ENCODE data around the gene FUZ. TPM values are rescaled to one million over a fixed set of nuclear protein-coding genes. Genes with fewer than 3 reads are reported as not detected.
A peak's percentile ranks its signal among the peaks of the same experiment; 100 is the strongest.

FUZ gene
- total and polyA plus RNA-seq, 12 donors = 7.6 to 72.5 (median 45.7) TPM

GRCh38 chr19:49802836-49803528, 10.1 kb downstream of the FUZ start:
- 63 to 71% (median 68%) methylated on average over 22 to 24 of the region's 24 CpGs for WGBS, 4 donors
- Histone ChIP-seq H3K27me3 (no peaks in the 10 kb centered on the region), H3K9me3 (replicated peaks in 1 of 3) (no peaks in the 10 kb centered on the region), H3K4me1 (replicated peaks in 1 of 2) (peaks cover 12 to 16% of the 10 kb centered on the region in 2 donors), H3K4me3 (peak overlapping the region in 2 of 4 donors; percentile 3 to 67), H3K36me3 (replicated peaks in 1 of 2) (peaks cover 0 to 56% of the 10 kb centered on the region in 2 donors), H3K27ac (peak overlapping the region; percentile 76 to 97 (median 92))
- intact Hi-C loops (cut with DNase I) = loop anchor here in 1 of 2 donors (10.0 kb wide), 1 partner anchor 48 kb away; no protein-coding TSS in a partner anchor
- peak; percentile 64 to 75 (median 70) for DNase-seq
- peak in 1 of 2 donors; percentile 25 for TF ChIP-seq POLR2A (IDR thresholded peaks at IDR 0.05)
- TF ChIP-seq CTCF (IDR thresholded peaks at IDR 0.05) = no peak

- 14 to 36% (median 30%) methylated on average over 25 to 37 of the region's 38 CpGs for WGBS, 4 donors
- TF ChIP-seq CTCF (IDR thresholded peaks at IDR 0.05) (peak; percentile 19 to 67 (median 40)), POLR2A (IDR thresholded peaks at IDR 0.05) (peak in 1 of 2 donors; percentile 75)
Observed at GRCh38 chr19:49801966-49802661, 11.0 kb downstream of the FUZ start.

GRCh38 chr19:49801401-49801888, 11.6 kb downstream of the FUZ start:
- 38 to 61% (median 44%) methylated on average over 10 to 32 of the region's 32 CpGs for WGBS, 4 donors
- DNase-seq = peak; percentile 88 to 97 (median 92)
- Histone ChIP-seq H3K27me3 (no peaks in the 10 kb centered on the region), H3K4me1 (replicated peaks in 1 of 2) (peaks cover 12 to 16% of the 10 kb centered on the region in 2 donors), H3K4me3 (peak overlapping the region in 2 of 4 donors; percentile 34 to 67), H3K9me3 (replicated peaks in 1 of 3) (no peaks in the 10 kb centered on the region), H3K27ac (peak overlapping the region; percentile 76 to 97 (median 92)), H3K36me3 (replicated peaks in 1 of 2) (peaks cover 0 to 71% of the 10 kb centered on the region in 2 donors)
- intact Hi-C loops (cut with DNase I) = loop anchor here in 1 of 2 donors (10.0 kb wide), 1 partner anchor 47 kb away; no protein-coding TSS in a partner anchor
- no peak for TF ChIP-seq CTCF (IDR thresholded peaks at IDR 0.05)
- peak in 1 of 2 donors; percentile 77 for TF ChIP-seq POLR2A (IDR thresholded peaks at IDR 0.05)

More at GRCh38 chr19:49801966-49802661, 11.0 kb downstream of the FUZ start:
- DNase-seq = peak; percentile 93 to 98 (median 97)
- no peaks in the 10 kb centered on the region for H3K9me3 ChIP-seq (replicated peaks in 1 of 3)
- peak overlapping the region in 3 of 4 donors; percentile 25 to 67 (median 34) for H3K4me3 ChIP-seq
- peak overlapping the region; percentile 76 to 97 (median 92) for H3K27ac ChIP-seq
- H3K27me3 ChIP-seq = no peaks in the 10 kb centered on the region
- peaks cover 12 to 16% of the 10 kb centered on the region in 2 donors for H3K4me1 ChIP-seq (replicated peaks in 1 of 2)
- H3K36me3 ChIP-seq (replicated peaks in 1 of 2) = peaks cover 0 to 65% of the 10 kb centered on the region in 2 donors
- intact Hi-C loops (cut with DNase I) = loop anchor here in 1 of 2 donors (10.0 kb wide), 1 partner anchor 47 kb away; no protein-coding TSS in a partner anchor

GRCh38 chr19:49800771-49801170, 12.3 kb downstream of the FUZ start:
- intact Hi-C loops (cut with DNase I) = loop anchor here in 1 of 2 donors (10.0 kb wide), 1 partner anchor 46 kb away; no protein-coding TSS in a partner anchor
- no peaks in the 10 kb centered on the region for H3K27me3 ChIP-seq
- WGBS, 4 donors = 93 to 96% (median 95%) methylated on average over 10 of the region's 10 CpGs
- TF ChIP-seq POLR2A (IDR thresholded peaks at IDR 0.05) = no peak
- TF ChIP-seq CTCF (IDR thresholded peaks at IDR 0.05) = no peak
- peaks cover 12 to 16% of the 10 kb centered on the region in 2 donors for H3K4me1 ChIP-seq (replicated peaks in 1 of 2)
- no peak for DNase-seq
- H3K27ac ChIP-seq = peak overlapping the region; percentile 2 to 97 (median 92)
- H3K4me3 ChIP-seq = peak overlapping the region in 1 of 4 donors; percentile 67
- H3K9me3 ChIP-seq (replicated peaks in 1 of 3) = no peaks in the 10 kb centered on the region
- H3K36me3 ChIP-seq (replicated peaks in 1 of 2) = peaks cover 0 to 73% of the 10 kb centered on the region in 2 donors
